HL-60 (cell line): ENCODE results near the gene ADRB1.

ENCODE experiments used
- POLR2AphosphoS5 ChIP-seq: IDR thresholded peaks from 2 replicates; pipeline ENCODE4 v1.6.1; 2012; ENCODE audit warnings: low read depth
- SPI1 ChIP-seq: IDR thresholded peaks from 2 replicates; pipeline ENCODE4 v1.6.1; 2012; ENCODE audit warnings: low read depth, mild to moderate bottlenecking, borderline replicate concordance
- TF ChIP-seq, protein P1 (sequence below): IDR thresholded peaks from one replicate; pipeline ENCODE4 v1.5.1; 2011; ENCODE audit warnings: low read length, control low read depth, inconsistent platforms; ENCODE audit not compliant: insufficient read depth

DNA sequence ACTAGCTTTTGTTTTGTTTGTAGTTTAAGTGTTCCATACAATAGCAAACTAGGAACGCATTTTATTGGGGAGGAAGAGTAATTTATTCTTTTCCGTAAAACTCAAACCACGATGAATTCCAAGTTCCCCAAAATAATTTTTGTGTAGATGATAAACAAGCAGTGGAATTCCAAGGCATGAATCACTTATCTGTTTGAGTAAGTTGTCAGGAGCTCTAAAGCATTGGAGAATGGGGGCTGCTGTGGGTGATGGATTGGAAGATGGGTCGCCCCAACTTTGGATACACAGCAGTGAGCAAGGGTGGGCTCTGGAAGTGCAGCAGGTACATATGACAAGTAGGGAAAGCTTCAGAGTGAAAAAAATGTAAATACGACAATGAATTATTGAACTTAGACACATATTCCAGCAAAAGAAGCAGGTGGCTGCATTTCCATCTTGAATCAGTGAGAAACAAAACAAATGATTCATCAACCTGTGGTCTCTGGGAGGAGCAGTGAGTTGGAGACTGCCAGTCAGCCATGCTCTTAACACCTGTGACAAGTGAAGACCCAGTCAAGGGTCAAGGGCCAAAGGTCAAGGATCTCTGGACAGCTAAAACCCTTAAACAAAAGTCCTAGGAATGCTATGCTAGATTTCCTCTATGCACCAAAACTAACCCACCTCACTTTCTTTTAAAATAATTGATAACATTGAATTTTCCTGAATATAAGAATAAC lies 34.2 kb upstream of the ADRB1 start:
- TF ChIP-seq, protein P1, sequence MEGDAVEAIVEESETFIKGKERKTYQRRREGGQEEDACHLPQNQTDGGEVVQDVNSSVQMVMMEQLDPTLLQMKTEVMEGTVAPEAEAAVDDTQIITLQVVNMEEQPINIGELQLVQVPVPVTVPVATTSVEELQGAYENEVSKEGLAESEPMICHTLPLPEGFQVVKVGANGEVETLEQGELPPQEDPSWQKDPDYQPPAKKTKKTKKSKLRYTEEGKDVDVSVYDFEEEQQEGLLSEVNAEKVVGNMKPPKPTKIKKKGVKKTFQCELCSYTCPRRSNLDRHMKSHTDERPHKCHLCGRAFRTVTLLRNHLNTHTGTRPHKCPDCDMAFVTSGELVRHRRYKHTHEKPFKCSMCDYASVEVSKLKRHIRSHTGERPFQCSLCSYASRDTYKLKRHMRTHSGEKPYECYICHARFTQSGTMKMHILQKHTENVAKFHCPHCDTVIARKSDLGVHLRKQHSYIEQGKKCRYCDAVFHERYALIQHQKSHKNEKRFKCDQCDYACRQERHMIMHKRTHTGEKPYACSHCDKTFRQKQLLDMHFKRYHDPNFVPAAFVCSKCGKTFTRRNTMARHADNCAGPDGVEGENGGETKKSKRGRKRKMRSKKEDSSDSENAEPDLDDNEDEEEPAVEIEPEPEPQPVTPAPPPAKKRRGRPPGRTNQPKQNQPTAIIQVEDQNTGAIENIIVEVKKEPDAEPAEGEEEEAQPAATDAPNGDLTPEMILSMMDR, result no peak
- TF ChIP-seq SPI1 (no peak), POLR2AphosphoS5 (no peak)
